Measurements from ENCODE around the gene EPG5. TPM values are rescaled to one million over a fixed set of nuclear protein-coding genes. Genes with fewer than 3 reads are reported as not detected.

EPG5 gene
- total and polyA plus RNA-seq, 9 of the 15 experiments (the other 6 are each of a cell fraction or from before 2014, with no cell fraction given) = 1.3 to 10.7 (median 5.2) TPM

- CTCF ChIA-PET (ENCODE audit: low intra/inter-chr PET ratio) = no interaction called here
Measured at GRCh38 chr18:45984546-45985235, 17.6 kb upstream of the EPG5 start.

More at GRCh38 chr18:45984546-45985235, 17.6 kb upstream of the EPG5 start:
- Histone ChIP-seq H4K20me1 (replicated peaks; ENCODE audit: control insufficient read depth, insufficient read depth, low read length) (no peaks in the 10 kb centered on the region), H3K9me1 (ENCODE audit: control insufficient read depth, insufficient read depth, low read length) (no peaks in the 10 kb centered on the region), H3K9ac (ENCODE audit: insufficient read depth in 1 of 2, low read depth in 2 of 2, low read length in 2 of 2) (no peak overlapping the region; a peak in 1 of 4 replicates), H2AFZ (ENCODE audit: low read depth, low read length) (no peak overlapping the region), H3K79me2 (ENCODE audit: control insufficient read depth, insufficient read depth, low read length) (no peaks in the 10 kb centered on the region), H3K27ac (ENCODE audit: extremely low read depth, low read depth, low read length) (no peak overlapping the region), H3K4me2 (ENCODE audit: insufficient read depth, low read length) (no peak overlapping the region), H3K4me3 (no peak overlapping the region), H3K27me3 (ENCODE audit: control insufficient read depth in 2 of 2, insufficient read depth in 2 of 2, low read length in 2 of 2) (no peaks in the 10 kb centered on the region), H3K9me3 (replicated peaks; ENCODE audit: control insufficient read depth, insufficient read depth, low read depth, low read length) (no peaks in the 10 kb centered on the region; the same call in 1 of the 2 replicates), H3K4me1 (replicated peaks in 1 of 2; ENCODE audit: control insufficient read depth in 2 of 2, insufficient read depth in 2 of 2, low read length in 2 of 2) (peaks cover 0 to 5% of the 10 kb centered on the region in 2 experiments; a peak in 3 of 5 replicates), H3K36me3 (ENCODE audit: control insufficient read depth, insufficient read depth, low read length) (peaks cover 16% of the 10 kb centered on the region; the same call in 2 of the 3 replicates)
- in situ Hi-C loops (cut with MboI) (no loop called here), intact Hi-C loops (cut with micrococcal nuclease) (no loop called here)
- FAIRE-seq (no peak), ATAC-seq (no peak), DNase-seq (ENCODE audit: extremely low read depth in 1 of 4, low spot score in 3 of 4) (no peak)
- TSS peak; percentile 48 for BruUV-seq (replicated peaks)
- TF ChIP-seq CREB3L1 (IDR thresholded peaks at IDR 0.05; ENCODE audit: borderline replicate concordance, low read depth) (no peak), ZNF696 (CRISPR knock-in tag; conservative IDR thresholded peaks at IDR 0.05) (no peak), JUNB (CRISPR knock-in tag; conservative IDR thresholded peaks at IDR 0.05) (no peak), BCL6 (CRISPR knock-in tag; IDR thresholded peaks at IDR 0.05) (no peak), CTCF (IDR thresholded peaks at IDR 0.05 in 2 of 3, conservative IDR thresholded peaks at IDR 0.05 in 1 of 3; ENCODE audit: insufficient read depth in 2 of 3, low read depth in 1 of 3, low read length in 3 of 3) (no peak), IRF2 (CRISPR knock-in tag; IDR thresholded peaks at IDR 0.05) (no peak), FUS (optimal IDR thresholded peaks at IDR 0.05; ENCODE audit: low read depth, low read length) (no peak), DIDO1 (tag; IDR thresholded peaks at IDR 0.05; ENCODE audit: low read depth) (no peak), ZNF507 (tag; conservative IDR thresholded peaks at IDR 0.05) (no peak)
- POLR2A ChIA-PET = no interaction called here
- 59% methylated on average over 2 of the region's 4 CpGs for WGBS (ENCODE audit: insufficient coverage, low coverage, missing lambda C conversion rate)
